BLaER1 treated with 17β-estradiol and CSF1 and Interleukin-3, amounts not matched to agents 10 nM and 100 nM (cell line): ENCODE measurements around the gene GALNTL6.

Source experiments
- H3K27ac ChIP-seq, 11 experiments: shearing (Covaris generic); formaldehyde crosslinking; 2 replicates each; pipeline ENCODE4 v1.8.1; 2022
- H3K27me3 ChIP-seq, 11 experiments: shearing (Covaris generic); formaldehyde crosslinking; 2 replicates each; pipeline ENCODE4 v1.8.1; 2022
- H3K36me3 ChIP-seq, 11 experiments: shearing (Covaris generic); formaldehyde crosslinking; 2 replicates each; pipeline ENCODE4 v1.8.1; 2022
- H3K4me1 ChIP-seq, 10 experiments: shearing (Covaris generic); formaldehyde crosslinking; 2 replicates each; pipeline ENCODE4 v1.8.1; 2022
- H3K4me2 ChIP-seq, 11 experiments: shearing (Covaris generic); formaldehyde crosslinking; 2 replicates each; pipeline ENCODE4 v1.8.1; 2022
- H3K4me3 ChIP-seq, 10 experiments: shearing (Covaris generic); formaldehyde crosslinking; 2 replicates each; pipeline ENCODE4 v1.8.1; 2022
- H3K9ac ChIP-seq, 11 experiments: shearing (Covaris generic); formaldehyde crosslinking; 2 replicates each; pipeline ENCODE4 v1.8.1; 2022
- H3K9me3 ChIP-seq, 11 experiments: shearing (Covaris generic); formaldehyde crosslinking; replicated peaks in 1 of 11; 2 replicates each; pipeline ENCODE4 v1.8.1; 2022
- H4K20me1 ChIP-seq, 11 experiments: shearing (Covaris generic); formaldehyde crosslinking; 2 replicates each; pipeline ENCODE4 v1.8.1; 2022
- Cebpa-rat ChIP-seq, 11 experiments: shearing (Covaris generic); IDR thresholded peaks; 2 replicates each; pipeline ENCODE4 v1.8.1; 2022

GALNTL6 gene

GRCh38 chr4:172109466-172109865 is 296.3 kb downstream of the GALNTL6 start:
- no peak overlapping the region for H3K4me3 ChIP-seq
- no peaks in the 10 kb centered on the region for H3K4me1 ChIP-seq
- no peaks in the 10 kb centered on the region for H4K20me1 ChIP-seq
- no peaks in the 10 kb centered on the region for H3K36me3 ChIP-seq
- no peak overlapping the region for H3K27ac ChIP-seq
- H3K9me3 ChIP-seq: no peaks in the 10 kb centered on the region
- TF ChIP-seq Cebpa-rat (IDR thresholded peaks at IDR 0.05): no peak
- H3K27me3 ChIP-seq: no peaks in the 10 kb centered on the region
- H3K9ac ChIP-seq: no peak overlapping the region
- no peak overlapping the region for H3K4me2 ChIP-seq

DNA sequence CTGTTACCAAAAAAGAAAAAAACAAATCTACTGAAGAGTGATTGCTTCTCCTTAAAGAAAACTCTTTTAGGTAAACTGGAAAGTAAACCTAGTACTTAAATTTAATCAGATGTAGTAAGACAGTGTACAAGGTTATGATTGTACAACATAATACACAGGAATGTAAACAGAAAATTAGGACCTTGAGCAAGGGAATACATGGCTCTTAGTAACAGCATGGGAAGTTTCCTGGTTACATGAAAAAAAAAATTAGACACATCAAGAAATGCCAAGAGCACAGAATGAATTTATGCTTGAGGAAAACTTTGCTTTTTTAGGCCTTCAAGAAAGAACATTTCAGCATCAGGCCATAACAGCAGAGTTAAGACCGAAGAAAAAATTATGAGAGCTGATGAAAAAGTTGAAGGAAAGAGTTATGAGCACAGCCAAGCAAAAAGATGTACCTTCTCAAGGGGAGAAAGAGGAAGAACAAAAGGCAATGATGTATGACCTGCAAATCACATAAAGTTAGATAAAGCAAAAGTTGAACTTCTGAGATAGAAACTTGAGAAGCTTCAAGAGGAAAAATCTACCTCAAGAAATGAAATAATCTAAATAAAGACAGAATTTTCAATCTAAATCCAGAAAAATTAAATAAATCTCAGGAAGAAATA is 311.6 kb downstream of the GALNTL6 start:
- no peaks in the 10 kb centered on the region for H3K27me3 ChIP-seq
- no peaks in the 10 kb centered on the region for H3K9me3 ChIP-seq
- no peak for TF ChIP-seq Cebpa-rat (IDR thresholded peaks at IDR 0.05)
- no peaks in the 10 kb centered on the region for H4K20me1 ChIP-seq
- no peaks in the 10 kb centered on the region for H3K36me3 ChIP-seq
- no peak overlapping the region for H3K27ac ChIP-seq
- no peak overlapping the region for H3K4me2 ChIP-seq
- H3K4me1 ChIP-seq: 0 out of 20 replicates have a peak, but pooled peaks cover 0 to 7% (median 0%) of the 10 kb centered on the region in 10 experiments
- no peak overlapping the region for H3K9ac ChIP-seq
- no peak overlapping the region for H3K4me3 ChIP-seq

DNA sequence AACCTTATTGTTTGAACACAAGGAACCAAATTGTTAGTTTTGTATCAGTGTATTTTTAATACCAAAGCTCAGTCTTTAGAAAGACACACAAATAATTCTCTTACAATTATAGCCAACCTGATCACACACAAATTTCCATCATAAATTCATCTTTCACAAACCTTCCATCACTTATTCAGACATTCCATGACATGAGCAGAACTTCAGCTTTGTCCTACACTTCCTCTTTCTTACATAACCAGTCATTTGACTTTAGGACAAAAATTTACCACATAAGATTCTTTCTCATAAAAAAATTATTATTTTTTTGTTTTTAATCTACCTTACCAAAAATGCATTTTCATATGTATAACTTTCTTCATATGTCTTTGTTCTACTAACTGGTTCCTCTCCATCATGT is 312.2 kb downstream of the GALNTL6 start:
- Histone ChIP-seq H3K36me3 (no peaks in the 10 kb centered on the region), H3K27me3 (no peaks in the 10 kb centered on the region), H3K9me3 (no peaks in the 10 kb centered on the region), H4K20me1 (no peaks in the 10 kb centered on the region), H3K4me3 (no peak overlapping the region), H3K4me1 (0 out of 20 replicates have a peak, but pooled peaks cover 0 to 7% (median 0%) of the 10 kb centered on the region in 10 experiments), H3K4me2 (no peak overlapping the region), H3K27ac (no peak overlapping the region), H3K9ac (no peak overlapping the region)
- no peak for TF ChIP-seq Cebpa-rat (IDR thresholded peaks at IDR 0.05)

- no peak overlapping the region for H3K27ac ChIP-seq
- no peaks in the 10 kb centered on the region for H3K36me3 ChIP-seq
- H3K9me3 ChIP-seq: no peaks in the 10 kb centered on the region
- no peak overlapping the region for H3K9ac ChIP-seq
- 0 out of 20 replicates have a peak, but pooled peaks cover 0 to 7% (median 0%) of the 10 kb centered on the region in 10 experiments for H3K4me1 ChIP-seq
- no peak for TF ChIP-seq Cebpa-rat (IDR thresholded peaks at IDR 0.05)
- no peak overlapping the region for H3K4me3 ChIP-seq
- no peaks in the 10 kb centered on the region for H3K27me3 ChIP-seq
- no peaks in the 10 kb centered on the region for H4K20me1 ChIP-seq
- no peak overlapping the region for H3K4me2 ChIP-seq
Observed at GRCh38 chr4:172127168-172127567, 314.0 kb downstream of the GALNTL6 start.

DNA sequence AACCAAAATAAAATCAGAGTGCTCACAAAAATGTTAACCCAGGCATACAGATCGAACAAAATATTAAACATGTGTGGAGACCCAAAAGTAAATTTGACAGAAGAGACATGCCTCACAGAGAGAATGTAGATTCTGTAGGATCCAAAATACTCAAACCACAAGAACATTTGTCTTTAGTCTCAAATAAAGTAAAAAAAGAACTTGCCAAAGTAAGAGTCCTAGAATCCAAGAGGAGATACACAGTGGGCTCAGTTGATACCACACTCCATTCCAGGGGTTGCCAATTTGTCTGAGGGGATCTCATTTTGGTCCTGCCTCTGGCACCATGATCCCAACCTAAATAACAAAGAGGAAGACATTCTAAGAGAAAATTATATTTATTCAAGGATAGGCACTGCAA is 316.4 kb downstream of the GALNTL6 start:
- no peak overlapping the region for H3K27ac ChIP-seq
- H3K27me3 ChIP-seq: no peaks in the 10 kb centered on the region
- no peak overlapping the region for H3K4me3 ChIP-seq
- no peak overlapping the region for H3K4me2 ChIP-seq
- no peaks in the 10 kb centered on the region for H3K9me3 ChIP-seq
- H3K36me3 ChIP-seq: no peaks in the 10 kb centered on the region
- TF ChIP-seq Cebpa-rat (IDR thresholded peaks at IDR 0.05): no peak
- H3K4me1 ChIP-seq: 0 out of 20 replicates have a peak, but pooled peaks cover 0 to 7% (median 0%) of the 10 kb centered on the region in 10 experiments
- no peak overlapping the region for H3K9ac ChIP-seq
- H4K20me1 ChIP-seq: no peaks in the 10 kb centered on the region

DNA sequence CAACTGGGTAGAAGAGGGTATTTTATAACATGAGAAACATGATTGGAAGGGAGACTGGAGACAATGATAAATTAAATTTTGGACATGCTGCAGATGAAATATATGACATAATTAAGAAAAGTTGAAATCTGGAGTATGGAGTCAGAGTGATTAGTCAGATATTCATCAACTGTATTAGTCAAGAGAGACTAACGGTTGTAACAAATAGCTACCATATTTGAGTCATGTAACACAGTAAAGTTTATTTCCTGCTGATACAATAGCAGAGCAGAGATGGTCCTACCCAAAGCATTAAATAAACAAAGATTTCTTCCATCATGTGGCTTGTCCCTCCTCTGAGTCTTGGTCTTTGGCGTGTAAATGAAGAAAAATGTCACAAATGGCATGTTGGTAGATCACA is 321.3 kb downstream of the GALNTL6 start:
- Histone ChIP-seq H3K36me3 (no peaks in the 10 kb centered on the region), H3K9ac (no peak overlapping the region), H3K27me3 (no peaks in the 10 kb centered on the region), H4K20me1 (no peaks in the 10 kb centered on the region), H3K4me3 (no peak overlapping the region), H3K9me3 (no peaks in the 10 kb centered on the region), H3K27ac (no peak overlapping the region), H3K4me2 (no peak overlapping the region), H3K4me1 (no peaks in the 10 kb centered on the region)
- TF ChIP-seq Cebpa-rat (IDR thresholded peaks at IDR 0.05): no peak

DNA sequence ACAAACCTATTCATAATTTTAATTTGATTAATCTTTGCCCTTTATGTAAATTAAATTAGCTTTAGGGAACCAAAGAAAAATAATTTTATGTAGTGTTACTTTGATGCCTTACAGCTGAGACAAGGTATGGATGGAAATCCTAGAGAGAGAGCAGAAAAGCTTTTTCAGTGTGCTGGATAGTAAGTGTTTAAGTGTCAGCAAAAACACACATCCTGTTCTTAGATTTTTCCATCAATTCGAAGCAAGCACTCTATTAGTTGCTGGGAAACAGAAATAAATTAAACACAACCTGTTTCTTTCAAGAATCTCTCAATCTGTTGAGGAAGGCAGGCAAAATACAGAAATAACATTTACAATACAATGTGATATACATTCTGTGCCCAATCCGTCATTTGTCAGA is 327.8 kb downstream of the GALNTL6 start:
- H3K27me3 ChIP-seq: no peaks in the 10 kb centered on the region
- peaks cover 0 to 6% (median 0%) of the 10 kb centered on the region in 10 experiments; a peak in 1 of 20 replicates for H3K4me1 ChIP-seq

GRCh38 chr4:172142281-172142741 is 329.1 kb downstream of the GALNTL6 start:
- Histone ChIP-seq H3K36me3 (no peaks in the 10 kb centered on the region), H3K4me3 (no peak overlapping the region), H3K4me1 (peaks cover 0 to 6% (median 0%) of the 10 kb centered on the region in 10 experiments; a peak in 1 of 20 replicates), H3K4me2 (no peak overlapping the region; a peak in 1 of 22 replicates), H3K9me3 (no peaks in the 10 kb centered on the region), H3K27me3 (no peaks in the 10 kb centered on the region), H4K20me1 (no peaks in the 10 kb centered on the region), H3K9ac (no peak overlapping the region), H3K27ac (no peak overlapping the region)
- TF ChIP-seq Cebpa-rat (IDR thresholded peaks at IDR 0.05): no peak

More for the DNA sequence above, 327.8 kb downstream of the GALNTL6 start:
- Histone ChIP-seq H3K4me2 (no peak overlapping the region), H3K36me3 (no peaks in the 10 kb centered on the region), H3K4me3 (no peak overlapping the region), H3K27ac (no peak overlapping the region), H4K20me1 (no peaks in the 10 kb centered on the region), H3K9me3 (no peaks in the 10 kb centered on the region), H3K9ac (no peak overlapping the region)
- TF ChIP-seq Cebpa-rat (IDR thresholded peaks at IDR 0.05): no peak

DNA sequence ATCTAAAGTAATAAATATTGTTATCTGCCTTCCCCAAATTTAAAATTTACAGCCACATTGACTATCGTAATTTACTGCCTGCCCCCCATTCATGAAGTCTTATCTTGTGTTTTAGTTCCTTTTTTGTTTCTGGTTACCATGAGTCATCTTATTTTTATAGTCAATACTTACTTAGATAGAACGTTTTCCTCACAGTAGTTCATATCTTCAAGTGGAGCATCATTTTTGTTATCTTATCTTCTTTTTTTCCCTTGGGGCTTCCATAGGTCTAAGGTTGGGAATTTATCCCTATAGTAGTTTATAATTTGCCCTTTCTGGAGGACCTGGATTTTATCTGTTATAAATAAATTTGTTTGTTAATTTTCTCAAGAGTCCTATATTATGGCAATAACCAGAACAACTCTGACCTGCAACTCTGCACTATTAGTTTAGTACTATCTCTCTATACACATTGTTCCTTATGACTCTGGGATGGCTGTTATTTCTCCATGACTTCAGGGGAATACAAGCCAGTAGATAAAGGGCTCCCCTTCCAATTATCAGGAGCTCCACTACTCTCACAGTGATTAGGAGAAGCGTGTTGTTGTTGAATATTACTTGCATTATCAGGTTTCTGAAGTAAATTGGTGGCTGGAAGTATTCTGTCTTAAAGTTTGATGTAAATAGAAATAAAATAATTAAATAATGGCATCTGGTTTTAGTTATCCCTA is 330.6 kb downstream of the GALNTL6 start:
- Histone ChIP-seq H3K4me3 (no peak overlapping the region), H4K20me1 (no peaks in the 10 kb centered on the region), H3K9ac (no peak overlapping the region), H3K4me1 (peaks cover 0 to 6% (median 0%) of the 10 kb centered on the region in 10 experiments; a peak in 1 of 20 replicates), H3K36me3 (no peaks in the 10 kb centered on the region), H3K27ac (no peak overlapping the region), H3K4me2 (no peak overlapping the region), H3K27me3 (no peaks in the 10 kb centered on the region), H3K9me3 (no peaks in the 10 kb centered on the region)
- no peak for TF ChIP-seq Cebpa-rat (IDR thresholded peaks at IDR 0.05)
